ENCODE measurements around the gene HSPA14.

HSPA14 gene

GRCh38 chr10:14884082-14884481 lies 46.0 kb downstream of the HSPA14 start:
- Mint-ChIP-seq H3K4me1 (peaks cover 10% of the 10 kb centered on the region), H3K27me3 (ENCODE audit: low read depth) (no peaks in the 10 kb centered on the region), H3K36me3 (ENCODE audit: low read depth) (peaks cover 6% of the 10 kb centered on the region), H3K9me3 (no peaks in the 10 kb centered on the region), H3K4me3 (no peak overlapping the region), H3K27ac (no peak overlapping the region)
- TF ChIP-seq CTCF (IDR thresholded peaks at IDR 0.05; ENCODE audit: unreplicated experiment in 3 of 3): no peak

GRCh38 chr10:14889318-14889717 lies 51.2 kb downstream of the HSPA14 start:
- Mint-ChIP-seq H3K4me1 (no peaks in the 10 kb centered on the region), H3K9me3 (no peaks in the 10 kb centered on the region), H3K36me3 (ENCODE audit: low read depth) (peaks cover 12% of the 10 kb centered on the region), H3K27me3 (ENCODE audit: low read depth) (no peaks in the 10 kb centered on the region), H3K4me3 (no peak overlapping the region), H3K27ac (no peak overlapping the region)
- TF ChIP-seq CTCF (IDR thresholded peaks at IDR 0.05; ENCODE audit: unreplicated experiment in 3 of 3): peak; percentile 17 to 24 (median 21)

- Mint-ChIP-seq H3K9me3 (no peaks in the 10 kb centered on the region), H3K27me3 (ENCODE audit: low read depth) (no peaks in the 10 kb centered on the region), H3K4me3 (no peak overlapping the region), H3K27ac (no peak overlapping the region), H3K4me1 (no peaks in the 10 kb centered on the region), H3K36me3 (ENCODE audit: low read depth) (peaks cover 15% of the 10 kb centered on the region)
- TF ChIP-seq CTCF (IDR thresholded peaks at IDR 0.05; ENCODE audit: unreplicated experiment in 3 of 3): no peak
Measured at GRCh38 chr10:14891151-14891550, 53.0 kb downstream of the HSPA14 start.

- peaks cover 73% of the 10 kb centered on the region for H3K36me3 Mint-ChIP-seq (ENCODE audit: low read depth)
- H3K27me3 Mint-ChIP-seq (ENCODE audit: low read depth): no peaks in the 10 kb centered on the region
- H3K4me1 Mint-ChIP-seq: no peaks in the 10 kb centered on the region
- peak; percentile 38 to 59 (median 41) for TF ChIP-seq CTCF (IDR thresholded peaks at IDR 0.05; ENCODE audit: unreplicated experiment in 3 of 3)
- no peak overlapping the region for H3K27ac Mint-ChIP-seq
- peaks cover 21% of the 10 kb centered on the region for H3K9me3 Mint-ChIP-seq
- no peak overlapping the region for H3K4me3 Mint-ChIP-seq
Measured at GRCh38 chr10:14904316-14904732, 66.2 kb downstream of the HSPA14 start.

GRCh38 chr10:14904864-14905263 lies 66.8 kb downstream of the HSPA14 start:
- no peak overlapping the region for H3K4me3 Mint-ChIP-seq
- no peaks in the 10 kb centered on the region for H3K4me1 Mint-ChIP-seq
- TF ChIP-seq CTCF (IDR thresholded peaks at IDR 0.05; ENCODE audit: unreplicated experiment in 3 of 3): no peak
- H3K9me3 Mint-ChIP-seq: peaks cover 22% of the 10 kb centered on the region
- H3K27me3 Mint-ChIP-seq (ENCODE audit: low read depth): no peaks in the 10 kb centered on the region
- H3K36me3 Mint-ChIP-seq (ENCODE audit: low read depth): peaks cover 74% of the 10 kb centered on the region
- no peak overlapping the region for H3K27ac Mint-ChIP-seq

GRCh38 chr10:14905890-14906289 lies 67.8 kb downstream of the HSPA14 start:
- no peak for TF ChIP-seq CTCF (IDR thresholded peaks at IDR 0.05; ENCODE audit: unreplicated experiment in 3 of 3)
- H3K9me3 Mint-ChIP-seq: peaks cover 27% of the 10 kb centered on the region
- no peak overlapping the region for H3K27ac Mint-ChIP-seq
- peaks cover 81% of the 10 kb centered on the region for H3K36me3 Mint-ChIP-seq (ENCODE audit: low read depth)
- H3K4me1 Mint-ChIP-seq: no peaks in the 10 kb centered on the region
- no peak overlapping the region for H3K4me3 Mint-ChIP-seq
- H3K27me3 Mint-ChIP-seq (ENCODE audit: low read depth): no peaks in the 10 kb centered on the region
